ENCODE measurements around the gene MYO5B.

MYO5B gene

GRCh38 chr18:50188652-50189051, 6.3 kb downstream of the MYO5B start:
- DNase-seq (ENCODE audit: low spot score) = no peak

DNA sequence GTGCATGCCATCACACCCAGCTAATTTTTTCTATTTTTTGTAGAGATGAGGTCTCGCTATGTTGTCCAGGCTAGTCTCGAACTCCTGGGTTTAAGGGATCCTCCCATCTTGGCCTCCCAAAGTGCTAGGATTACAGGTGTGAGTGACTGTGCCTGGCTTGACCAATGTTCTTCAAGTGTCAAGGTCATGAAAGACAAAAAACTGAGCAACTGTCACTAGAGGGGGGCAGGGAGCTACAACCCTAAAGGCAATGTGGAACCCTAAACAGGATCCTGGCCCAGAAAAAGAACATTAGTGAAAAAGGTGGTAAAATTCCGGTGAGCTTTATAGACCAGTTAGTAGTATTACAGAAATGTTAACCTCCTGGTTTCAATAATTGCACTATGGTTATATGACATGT, 7.3 kb downstream of the MYO5B start:
- DNase-seq (ENCODE audit: low spot score) = no peak

DNA sequence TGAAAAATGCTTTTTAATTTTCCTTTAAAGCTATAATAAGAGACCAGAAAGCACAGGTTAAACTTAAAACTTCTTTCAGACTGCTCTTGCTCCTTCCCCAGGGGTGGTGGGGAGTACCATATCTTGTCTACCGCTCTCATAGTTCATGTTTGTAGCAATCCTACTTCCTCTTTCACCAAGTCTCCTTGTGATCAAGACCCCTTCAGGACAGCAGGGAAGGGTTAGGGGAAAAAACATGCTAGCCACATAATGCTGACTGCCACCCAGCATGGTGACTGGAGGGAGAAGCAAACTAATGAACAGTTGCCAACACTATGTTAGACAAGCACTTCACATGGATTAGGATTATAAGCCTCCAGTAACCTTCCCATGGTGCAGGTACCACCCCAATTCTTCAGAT, 8.6 kb downstream of the MYO5B start:
- no peak for DNase-seq (ENCODE audit: low spot score)

GRCh38 chr18:50183556-50183955, 11.4 kb downstream of the MYO5B start:
- DNase-seq (ENCODE audit: low spot score) = no peak

DNA sequence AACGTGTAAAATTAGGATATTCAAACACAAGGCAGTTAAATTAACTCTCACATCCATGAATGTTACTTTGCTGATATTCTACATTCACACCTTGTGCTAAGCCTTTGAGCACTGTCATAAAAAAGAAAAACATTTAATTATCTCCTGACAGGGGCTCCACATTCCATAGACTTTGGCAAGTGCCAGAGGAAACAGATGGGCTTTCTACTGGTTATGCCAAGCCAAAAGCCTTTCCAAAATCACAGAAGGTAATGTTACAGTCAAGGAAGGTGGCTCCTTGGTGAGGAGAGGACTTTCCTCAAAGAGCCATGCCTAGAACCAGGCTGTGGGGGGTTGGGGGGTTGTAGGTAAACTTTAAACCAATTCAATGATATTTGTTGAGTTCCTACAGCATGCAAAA, 12.4 kb downstream of the MYO5B start:
- DNase-seq (ENCODE audit: low spot score) = no peak

DNA sequence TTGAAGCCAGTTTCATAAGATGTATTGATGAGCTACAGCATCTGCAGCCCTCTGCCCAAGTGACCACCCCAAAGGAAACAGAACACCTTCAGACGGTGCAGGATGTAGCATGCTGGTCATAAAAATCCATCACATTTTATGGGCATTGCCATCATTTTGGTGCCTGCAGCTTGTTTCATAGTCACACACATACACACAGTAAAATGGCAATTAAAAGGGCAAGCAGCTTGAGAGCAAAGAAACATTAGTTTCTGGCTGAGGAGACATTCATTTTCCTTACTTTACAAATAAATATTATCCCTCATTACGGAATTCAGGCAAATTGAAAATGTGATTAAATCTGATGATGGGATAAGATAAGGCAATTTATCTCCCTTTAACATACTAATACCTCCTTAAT, 13.4 kb downstream of the MYO5B start:
- DNase-seq (ENCODE audit: low spot score) = no peak

GRCh38 chr18:50179465-50179864, 15.5 kb downstream of the MYO5B start:
- DNase-seq (ENCODE audit: low spot score) = no peak

DNA sequence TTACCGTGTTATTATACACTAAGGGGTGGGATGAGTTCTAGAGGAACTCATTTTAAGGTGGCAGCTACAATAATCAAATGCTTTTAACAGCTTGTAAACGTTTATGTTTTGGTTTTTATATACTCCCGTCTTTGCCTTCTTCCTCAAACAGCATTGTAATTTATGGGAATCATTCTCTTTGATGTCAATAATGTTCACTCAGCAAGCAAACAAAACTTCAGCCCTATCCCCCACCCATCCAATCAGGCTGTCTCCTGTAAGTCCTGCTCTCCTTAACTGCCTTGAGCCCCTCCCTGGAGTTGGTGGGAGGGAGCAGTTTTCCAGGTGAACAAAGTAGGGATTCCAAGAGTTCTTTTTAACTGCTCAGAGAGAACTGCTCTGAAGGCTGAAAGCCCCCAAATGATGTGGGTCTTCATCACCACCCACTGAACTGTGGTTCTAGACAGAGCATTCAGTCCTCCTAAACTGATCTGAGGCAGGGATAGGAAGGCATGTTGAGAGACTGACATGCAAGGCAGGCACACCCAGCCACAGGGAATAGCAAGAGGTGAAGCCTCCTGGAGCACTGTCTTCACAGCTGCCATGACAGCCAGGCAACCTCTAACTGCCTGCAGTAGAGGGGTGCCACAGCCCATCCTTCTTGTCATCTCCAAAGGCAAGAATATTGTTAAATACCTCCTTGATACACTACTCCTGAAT, 17.5 kb downstream of the MYO5B start:
- no peak for DNase-seq (ENCODE audit: low spot score)

- no peak for DNase-seq (ENCODE audit: low spot score)
Observed at GRCh38 chr18:50172367-50172766, 22.6 kb downstream of the MYO5B start.

DNA sequence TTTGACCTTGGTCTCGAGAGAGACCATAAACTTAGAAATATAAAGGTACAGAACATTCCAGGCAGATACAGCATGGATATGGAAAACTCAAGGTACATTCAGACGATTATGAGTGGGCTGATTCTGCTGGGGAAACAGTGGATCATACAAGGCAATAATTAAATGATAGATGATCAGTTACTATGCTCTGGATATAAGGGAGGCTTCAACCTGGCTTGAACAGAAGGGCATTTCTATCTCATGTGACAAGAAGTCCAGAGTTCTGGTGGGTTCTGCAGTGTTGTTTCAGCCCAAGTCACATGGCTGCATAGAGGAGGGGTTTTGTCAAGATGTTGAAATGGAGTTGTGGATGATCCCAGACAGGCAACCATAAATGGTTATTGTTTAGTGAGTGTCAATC, 23.5 kb downstream of the MYO5B start:
- no peak for DNase-seq (ENCODE audit: low spot score)

DNA sequence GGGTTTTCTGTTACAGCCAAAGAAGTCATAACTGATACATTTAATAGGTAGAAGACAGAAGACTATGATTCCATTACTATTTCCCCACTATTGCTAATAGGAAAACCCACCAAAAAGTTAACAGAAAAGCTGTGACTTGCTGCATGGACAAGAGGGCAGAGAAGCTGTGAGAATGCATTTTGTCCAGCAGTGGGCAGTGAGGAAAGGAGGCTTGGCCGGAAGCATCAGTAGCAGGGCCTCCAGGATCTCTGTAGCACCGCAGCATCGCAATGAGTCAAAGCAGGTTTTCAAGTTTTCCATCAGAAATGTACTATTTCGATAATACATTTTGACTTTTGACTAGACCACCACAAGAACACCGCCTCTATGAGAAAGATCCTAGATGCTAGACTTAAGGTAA, 24.9 kb downstream of the MYO5B start:
- DNase-seq (ENCODE audit: low spot score) = no peak

DNA sequence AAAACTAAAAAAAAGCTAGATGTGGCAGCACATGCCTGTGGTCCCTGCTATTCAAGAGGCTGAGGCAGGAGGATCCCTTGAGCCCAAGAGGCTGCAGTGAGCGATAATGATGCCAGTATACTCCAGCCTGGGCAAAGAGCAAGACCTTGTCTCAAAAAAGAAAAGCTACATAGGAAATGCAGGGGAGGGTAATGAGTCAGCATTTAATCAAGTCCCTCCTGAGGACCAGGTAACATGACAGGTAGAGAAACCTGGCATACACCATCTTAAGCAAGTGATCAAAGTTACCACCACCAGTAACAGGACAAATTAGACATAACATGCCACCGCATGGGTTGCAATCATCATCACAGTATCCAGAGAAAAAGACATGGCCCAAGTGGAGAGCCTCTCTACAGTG, 25.8 kb downstream of the MYO5B start:
- DNase-seq (ENCODE audit: low spot score) = no peak

GRCh38 chr18:50167966-50168365, 27.0 kb downstream of the MYO5B start:
- DNase-seq (ENCODE audit: low spot score) = no peak

GRCh38 chr18:50166901-50167300, 28.0 kb downstream of the MYO5B start:
- DNase-seq (ENCODE audit: low spot score) = no peak

DNA sequence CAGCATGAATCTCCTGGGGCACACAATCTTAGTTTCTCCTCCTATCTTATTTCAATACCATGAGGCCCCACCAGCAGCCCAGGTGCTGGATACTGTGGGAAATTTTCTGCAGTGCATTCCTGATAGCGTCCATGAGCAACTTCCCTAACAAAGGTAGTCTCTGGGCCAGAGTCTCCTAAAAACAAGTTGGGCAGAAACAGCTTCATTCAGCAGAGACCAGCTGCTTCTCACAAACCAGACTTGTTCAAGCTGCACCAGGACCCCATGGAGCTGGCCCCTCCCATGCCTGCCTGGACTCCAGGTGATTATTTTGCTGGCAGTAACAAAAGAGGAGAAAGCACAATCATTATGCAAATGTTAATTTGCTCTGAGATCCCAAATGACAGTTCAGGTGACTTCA, 31.4 kb downstream of the MYO5B start:
- no peak for DNase-seq (ENCODE audit: low spot score)

DNA sequence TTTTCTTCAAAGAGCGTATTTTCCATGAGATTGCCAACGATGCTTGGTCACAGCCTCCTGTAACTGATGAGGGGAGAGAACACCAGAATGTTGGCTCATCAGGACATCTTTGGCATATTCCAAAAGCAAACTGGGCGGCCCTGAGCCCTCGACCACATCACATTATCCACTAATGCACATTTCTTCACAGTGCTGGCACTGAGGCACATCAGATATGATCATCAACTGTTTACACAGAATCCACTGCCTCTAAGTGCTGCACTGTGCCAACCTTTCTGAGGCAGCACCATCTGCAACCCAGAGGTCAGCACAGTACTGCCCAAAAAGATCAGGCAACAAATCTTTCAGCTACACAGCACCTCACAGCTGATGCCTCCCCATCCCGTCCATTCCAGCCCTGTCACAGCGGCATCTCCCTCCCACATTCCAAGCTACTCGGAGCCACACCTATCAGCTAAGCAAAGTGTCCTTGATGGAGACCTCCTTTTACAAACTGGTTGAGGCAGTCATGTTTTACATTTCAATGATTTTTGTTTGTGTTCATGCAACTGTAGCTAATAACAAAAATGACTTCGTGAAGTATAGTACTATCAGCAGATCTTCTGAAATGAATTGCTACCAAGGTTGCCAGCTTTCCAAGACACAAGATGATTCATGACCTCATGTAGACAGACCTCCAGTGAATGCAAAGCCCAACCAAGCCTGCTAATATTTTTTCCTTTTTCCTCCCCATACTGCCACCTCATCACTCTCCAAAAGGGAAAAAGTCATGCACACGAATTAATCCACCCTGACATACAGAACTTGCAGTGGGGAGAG, 32.3 kb downstream of the MYO5B start:
- no peak for DNase-seq (ENCODE audit: low spot score)

DNA sequence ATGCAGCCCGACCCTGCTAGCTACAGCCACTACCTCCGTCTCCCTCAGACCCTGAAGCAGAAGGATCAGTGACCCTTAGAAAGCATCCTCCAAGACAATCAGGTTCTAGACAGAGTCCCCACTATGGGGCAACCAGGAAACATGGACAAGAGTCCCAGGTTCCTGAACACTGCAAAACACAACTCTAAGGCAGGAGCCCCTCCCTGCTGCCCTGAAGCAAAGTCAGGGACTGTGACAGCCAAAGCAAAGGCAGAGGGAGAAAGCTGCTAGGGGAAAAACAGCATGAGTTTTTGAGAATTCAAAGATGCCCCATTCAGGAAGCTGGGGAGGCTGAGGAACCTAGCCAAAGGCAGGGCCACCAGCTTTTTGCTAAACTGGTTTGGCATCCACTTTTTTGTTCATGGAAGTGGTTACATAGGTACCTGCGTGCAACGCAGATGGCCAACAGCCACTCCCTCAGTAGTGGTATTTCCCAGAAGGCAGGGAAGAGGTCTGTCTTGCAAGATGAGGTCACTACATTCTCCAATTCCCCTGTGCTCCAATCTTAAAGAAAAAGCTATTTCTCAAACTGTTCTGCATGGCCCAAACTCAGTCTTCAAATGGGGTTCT, 33.2 kb downstream of the MYO5B start:
- no peak for DNase-seq (ENCODE audit: low spot score)

DNA sequence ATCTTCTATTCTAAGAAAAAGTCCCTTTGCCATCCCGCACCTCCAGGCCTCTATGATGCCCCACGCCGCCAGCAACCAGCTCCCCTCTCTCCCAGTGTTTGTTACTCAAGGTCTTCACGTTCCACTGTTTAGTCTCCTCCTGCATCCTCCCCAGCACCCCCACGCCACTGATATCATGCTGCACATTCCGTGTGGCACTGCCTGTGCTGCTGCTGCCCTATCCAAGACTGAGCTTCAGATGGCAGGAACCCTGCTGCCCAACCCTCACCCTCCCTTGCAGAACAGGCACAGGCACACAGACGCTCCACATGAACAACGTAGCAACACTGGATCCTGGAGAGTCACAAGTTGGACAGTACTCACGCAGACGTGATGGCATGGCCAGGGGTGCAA, 35.3 kb downstream of the MYO5B start:
- no peak for DNase-seq (ENCODE audit: low spot score)

DNA sequence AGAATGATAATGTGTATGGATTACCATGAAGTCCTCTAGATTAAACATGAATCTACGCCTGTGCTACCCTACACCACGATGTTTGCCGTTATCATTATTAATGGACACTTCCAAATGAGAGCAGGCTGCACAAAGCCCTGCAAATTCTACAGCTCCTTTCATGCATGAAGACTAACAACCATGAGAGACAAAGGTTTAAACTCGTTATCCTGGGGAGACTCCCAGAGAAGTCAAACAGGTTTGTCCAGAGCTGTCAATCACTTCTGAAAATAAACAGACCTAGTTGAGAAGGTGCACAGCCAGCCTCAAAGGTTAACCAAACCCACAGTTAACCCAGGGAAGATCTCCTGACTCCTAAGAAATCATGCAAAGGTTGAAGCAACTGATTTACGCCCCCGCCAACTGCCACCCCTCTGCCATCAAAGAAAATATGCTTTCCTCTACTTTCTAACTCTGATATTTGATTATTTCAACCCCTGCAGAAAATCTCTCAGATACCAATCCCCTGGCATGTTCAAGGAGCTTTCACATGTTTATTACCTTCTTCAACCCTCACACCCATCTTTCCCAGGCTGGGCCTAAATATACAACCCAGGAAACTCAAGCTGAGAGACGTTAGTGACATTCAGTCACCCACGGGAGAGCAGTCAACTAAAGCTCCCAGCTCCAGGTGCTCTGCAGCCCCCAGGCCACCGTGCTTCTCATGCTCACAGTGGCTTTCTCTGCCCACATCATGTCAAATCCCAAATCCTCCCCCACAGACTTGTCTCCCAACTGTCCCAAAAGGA, 35.9 kb downstream of the MYO5B start:
- no peak for DNase-seq (ENCODE audit: low spot score)

- DNase-seq (ENCODE audit: low spot score) = no peak
Observed at GRCh38 chr18:50155406-50155805, 39.5 kb downstream of the MYO5B start.

DNA sequence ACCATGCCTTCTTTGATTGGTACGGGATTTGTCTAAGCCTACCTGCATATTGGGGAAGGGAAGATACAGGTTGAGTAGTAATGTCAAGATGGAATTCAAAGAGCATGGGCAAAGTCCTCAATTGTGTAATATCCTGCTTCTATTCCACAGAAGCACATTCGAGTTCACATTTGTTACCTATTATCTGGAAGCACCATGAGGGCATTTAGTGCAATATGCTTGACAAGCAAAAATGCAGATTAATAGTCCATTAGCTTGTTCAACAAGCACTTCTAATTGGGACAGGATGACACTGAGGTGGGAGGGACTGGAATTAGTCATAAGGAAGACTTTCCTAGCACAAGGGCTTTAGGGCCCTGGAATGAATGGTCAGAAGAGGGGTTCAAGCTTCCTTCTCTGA, 40.5 kb downstream of the MYO5B start:
- DNase-seq (ENCODE audit: low spot score) = no peak

GRCh38 chr18:50152900-50153299, 42.0 kb downstream of the MYO5B start:
- no peak for DNase-seq (ENCODE audit: low spot score)

DNA sequence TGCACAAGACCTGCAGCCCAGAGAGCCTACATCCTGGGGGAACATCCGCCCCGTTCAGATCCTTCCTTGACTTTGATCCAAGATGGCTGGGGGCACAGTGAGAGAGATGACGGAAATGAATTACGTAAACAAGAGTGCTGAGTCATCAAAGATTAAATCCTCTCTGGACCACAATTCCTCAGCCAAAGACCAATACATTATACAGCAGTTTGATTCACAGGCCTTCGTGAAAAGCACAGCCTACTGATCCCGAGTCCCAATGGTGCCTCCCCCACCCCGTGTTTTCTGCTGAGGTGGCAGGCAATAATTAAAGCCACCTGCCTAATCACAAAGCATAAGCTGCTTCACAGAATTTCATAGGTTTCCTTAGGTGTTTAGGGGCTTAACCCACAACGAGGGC, 43.0 kb downstream of the MYO5B start:
- DNase-seq (ENCODE audit: low spot score) = no peak

Measured in COLO829 (cell line).